SK-N-SH (cell line): ENCODE results near the gene SLAMF9. TPM values are rescaled to one million over a fixed set of nuclear protein-coding genes. Genes with fewer than 3 reads are reported as not detected.

Source experiments
- CTCF ChIA-PET: fragments of 300-600, 350-600 bp; formaldehyde crosslinking; extraction: SDS; loops from one replicate; lab custom pipeline; 2021; lab: Yijun Ruan, JAX
- POLR2A ChIA-PET: fragments of 350-600 bp; sonication (Branson Sonifier 250); formaldehyde crosslinking; extraction: SDS; loops from one replicate; lab custom pipeline; 2020; ENCODE audit warnings: antibody characterized with exemption, inconsistent platforms; lab: Yijun Ruan, JAX
- DNase-seq: peaks from one replicate; pipeline ENCODE4 v3.0.0; 2012
- H2AFZ ChIP-seq: fragments of 200-600 bp; sonication (generic); 2 replicates; pipeline ENCODE4 v1.8.1; 2016; ENCODE audit warnings: antibody characterized with exemption, mild to moderate bottlenecking, low read depth
- H3F3A ChIP-seq: fragments of 200-600 bp; sonication (generic); replicated peaks from 2 replicates; pipeline ENCODE3; 2016; ENCODE audit warnings: antibody characterized with exemption, mild to moderate bottlenecking; ENCODE audit not compliant: insufficient read depth
- H3K27ac ChIP-seq, 2 experiments: fragments of 200-500 bp in 1 of 2; fragments of 200-600 bp in 1 of 2; sonication (Bioruptor generic) in 1 of 2; sonication (generic), shearing (Covaris generic) in 1 of 2; 2 replicates each; pipeline versions ENCODE4 v1.5.1 to v1.6.1; 2014 to 2016; ENCODE audit warnings: low read depth in 2 of 2, inconsistent platforms in 1 of 2, low read length in 1 of 2, mild to moderate bottlenecking in 1 of 2, mixed read lengths in 1 of 2
- H3K27me3 ChIP-seq: fragments of 200-600 bp; sonication (generic), shearing (Covaris generic); 2 replicates; pipeline ENCODE4 v1.6.1; 2016; ENCODE audit warnings: mixed run types; ENCODE audit not compliant: insufficient read depth
- H3K36me3 ChIP-seq, 2 experiments: fragments of 200-500 bp in 1 of 2; fragments of 200-600 bp in 1 of 2; sonication (Bioruptor generic) in 1 of 2; sonication (generic) in 1 of 2; replicated peaks in 1 of 2; 2 replicates each; pipeline versions ENCODE3 to v1.5.1; 2014 to 2016; ENCODE audit warnings: low read length in 1 of 2, mild to moderate bottlenecking in 1 of 2; ENCODE audit not compliant: insufficient read depth in 2 of 2, control insufficient read depth in 1 of 2
- H3K4me1 ChIP-seq, 2 experiments: fragments of 200-500 bp in 1 of 2; fragments of 200-600 bp in 1 of 2; sonication (Bioruptor generic) in 1 of 2; sonication (generic), shearing (Covaris generic) in 1 of 2; 2 replicates each; pipeline versions ENCODE4 v1.5.1 to v1.6.1; 2014 to 2016; ENCODE audit warnings: low read depth in 1 of 2, low read length in 1 of 2, mixed run types in 1 of 2; ENCODE audit not compliant: insufficient read depth in 2 of 2, control insufficient read depth in 1 of 2
- H3K4me2 ChIP-seq: fragments of 200-600 bp; sonication (generic), shearing (Covaris generic); 2 replicates; pipeline ENCODE4 v1.6.1; 2017; ENCODE audit warnings: mixed run types
- H3K4me3 ChIP-seq, 2 experiments: fragments of 200-500 bp in 1 of 2; fragments of 200-600 bp in 1 of 2; sonication (Bioruptor generic) in 1 of 2; sonication (generic), shearing (Covaris generic) in 1 of 2; 2 replicates each; pipeline versions ENCODE4 v1.5.1 to v1.8.1; 2014 to 2016; ENCODE audit warnings: low read depth in 2 of 2, inconsistent platforms in 1 of 2, low read length in 1 of 2, mild to moderate bottlenecking in 1 of 2, mixed read lengths in 1 of 2, moderate library complexity in 1 of 2
- H3K79me2 ChIP-seq: fragments of 200-600 bp; sonication (generic); 2 replicates; pipeline ENCODE4 v1.8.1; 2017; ENCODE audit warnings: mild to moderate bottlenecking; ENCODE audit not compliant: insufficient read depth
- H3K9ac ChIP-seq: fragments of 200-600 bp; sonication (generic); 2 replicates; pipeline ENCODE4 v1.6.1; 2017; ENCODE audit warnings: mixed run types
- H3K9me2 ChIP-seq: fragments of 200-600 bp; sonication (generic); 2 replicates; pipeline ENCODE4 v1.6.1; 2017; ENCODE audit warnings: mixed run types
- H3K9me3 ChIP-seq: fragments of 200-600 bp; sonication (generic); 2 replicates; pipeline ENCODE4 v1.6.1; 2017; ENCODE audit warnings: mixed run types, mild to moderate bottlenecking, moderate library complexity
- H4K20me1 ChIP-seq: fragments of 200-600 bp; sonication (generic); 2 replicates; pipeline ENCODE4 v1.6.1; 2017; ENCODE audit warnings: mild to moderate bottlenecking, mixed run types; ENCODE audit not compliant: insufficient read depth
- CTCF ChIP-seq: fragments of 200-600 bp; sonication (generic); IDR thresholded peaks from 2 replicates; pipeline ENCODE4 v1.6.1; 2017; ENCODE audit warnings: antibody characterized with exemption, mild to moderate bottlenecking, moderate library complexity
- FOSL2 ChIP-seq: IDR thresholded peaks from 2 replicates; pipeline ENCODE4 v1.4.0; 2012; ENCODE audit warnings: low read depth, mild to moderate bottlenecking, moderate library complexity, borderline replicate concordance
- FOXJ3 ChIP-seq: sonication (generic); formaldehyde crosslinking; IDR thresholded peaks from 2 replicates; pipeline ENCODE4 v1.5.1; 2020; ENCODE audit warnings: mild to moderate bottlenecking, missing genetic modification reagents
- GATA2 ChIP-seq: sonication (generic); formaldehyde crosslinking; IDR thresholded peaks from 2 replicates; pipeline ENCODE4 v1.5.0; 2020; ENCODE audit warnings: mild to moderate bottlenecking, missing genetic modification reagents
- JUND ChIP-seq: IDR thresholded peaks from 2 replicates; pipeline ENCODE4 v1.4.0; 2012
- MEF2A ChIP-seq: IDR thresholded peaks from 2 replicates; pipeline ENCODE4 v1.4.0; 2012; ENCODE audit warnings: low read depth, borderline replicate concordance
- MXI1 ChIP-seq: IDR thresholded peaks from 2 replicates; pipeline ENCODE4 v1.6.1; 2012; ENCODE audit warnings: mild to moderate bottlenecking, low read depth, low read length, improper control_type of control experiment
- NFIC ChIP-seq: IDR thresholded peaks from 2 replicates; pipeline ENCODE4 v1.4.0; 2012; ENCODE audit warnings: borderline replicate concordance
- NRF1 ChIP-seq: IDR thresholded peaks from 2 replicates; pipeline ENCODE4 v1.6.1; 2012; ENCODE audit warnings: low read depth, mild to moderate bottlenecking, low read length
- POLR2AphosphoS5 ChIP-seq: IDR thresholded peaks from 2 replicates; pipeline ENCODE4 v1.6.1; 2012; ENCODE audit warnings: low read depth, low read length
- RCOR1 ChIP-seq: fragments of 150-350 bp; IDR thresholded peaks from 2 replicates; pipeline ENCODE4 v1.6.1; 2017; ENCODE audit warnings: antibody characterized with exemption, low read length
- SIN3A ChIP-seq: IDR thresholded peaks from 2 replicates; pipeline ENCODE4 v1.6.1; 2012; ENCODE audit warnings: low read depth, mild to moderate bottlenecking, low read length, moderate library complexity, borderline replicate concordance
- SMC3 ChIP-seq: IDR thresholded peaks from 2 replicates; pipeline ENCODE4 v1.6.1; 2012; ENCODE audit warnings: low read depth, low read length, improper control_type of control experiment
- TCF12 ChIP-seq: IDR thresholded peaks from 2 replicates; pipeline ENCODE4 v1.4.0; 2012
- YY1 ChIP-seq: IDR thresholded peaks from 2 replicates; pipeline ENCODE4 v1.4.0; 2012; ENCODE audit warnings: low read depth, mild to moderate bottlenecking
- WGBS: methylation state at CpG from one replicate; pipeline ENCODE4 v1.1.6; 2017; ENCODE audit warnings: low lambda C conversion rate; 5-methylcytosine and 5-hydroxymethylcytosine counted together
- polyA plus RNA-seq, 3 experiments: library from polyadenylated mRNA; depleted of rRNA; stranded (reverse); fragments of >200 nt; gene quantifications; 2 replicates each; pipeline ENCODE4 v1.2.3, GENCODE V29; 2012
- TF ChIP-seq, protein P1 (sequence below): fragments of 150-350 bp; IDR thresholded peaks from 2 replicates; pipeline ENCODE4 v1.6.1; 2017; ENCODE audit warnings: antibody characterized with exemption, low read length, low read depth, borderline replicate concordance
- TF ChIP-seq, protein P2 (sequence below): IDR thresholded peaks from 2 replicates; pipeline ENCODE4 v1.6.1; 2012; ENCODE audit warnings: mild to moderate bottlenecking, low read depth, low read length, moderate library complexity
- TF ChIP-seq, protein P3 (sequence below): IDR thresholded peaks from 2 replicates; pipeline ENCODE4 v1.4.0; 2012; ENCODE audit warnings: low read depth
- TF ChIP-seq, protein P4 (sequence below): IDR thresholded peaks from 2 replicates; pipeline ENCODE4 v1.4.0; 2012; ENCODE audit warnings: low read depth, borderline replicate concordance

SLAMF9 gene
- polyA plus RNA-seq, 1 of the 3 experiments (the other 2 are of a cell fraction): 0.12 TPM

DNA sequence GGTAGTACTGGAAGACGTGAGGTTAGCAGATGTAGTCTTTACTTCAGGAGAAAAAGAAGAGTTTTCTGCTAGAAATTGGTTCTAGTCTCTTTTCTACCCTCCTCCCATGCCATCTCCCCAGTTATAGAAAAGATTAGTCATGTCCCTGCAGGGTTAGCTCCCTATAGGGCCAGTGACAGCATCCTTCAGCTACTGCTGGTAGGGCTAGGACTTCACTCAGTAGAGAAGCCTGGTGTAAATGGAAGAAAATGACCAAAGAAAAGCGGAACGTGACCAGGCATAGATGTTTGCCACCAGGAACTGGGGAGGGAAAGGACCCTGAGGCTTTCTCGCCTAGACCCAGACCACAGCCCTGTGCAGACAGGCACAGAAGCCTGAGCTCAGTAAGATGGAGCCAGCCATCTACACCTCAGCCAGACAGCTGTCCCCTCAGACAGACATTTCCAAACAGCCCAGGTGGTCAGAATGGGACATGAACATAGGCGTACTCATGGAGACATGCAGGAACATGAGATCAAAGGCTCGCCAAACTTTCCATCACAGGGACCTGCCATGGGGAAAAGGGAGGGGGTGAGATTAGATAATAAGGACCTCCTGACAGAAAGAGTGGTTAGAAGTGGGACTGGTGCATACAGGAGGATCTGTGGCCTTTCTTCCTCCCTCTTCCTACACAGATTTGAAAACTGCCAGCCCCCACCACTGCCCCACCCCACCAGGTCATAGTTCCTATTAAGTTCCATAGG, 23.5 kb upstream of the SLAMF9 start:
- Histone ChIP-seq H3K9ac (no peak overlapping the region), H3K4me1 (no peaks in the 10 kb centered on the region), H3K9me2 (no peaks in the 10 kb centered on the region), H3K27ac (no peak overlapping the region), H3K4me3 (no peak overlapping the region), H3K27me3 (peaks cover 66% of the 10 kb centered on the region; the same call in 1 of the 2 replicates), H3K4me2 (no peak overlapping the region), H4K20me1 (no peaks in the 10 kb centered on the region), H3K36me3 (no peaks in the 10 kb centered on the region), H3K9me3 (no peaks in the 10 kb centered on the region), H3K79me2 (no peaks in the 10 kb centered on the region), H3F3A (no peaks in the 10 kb centered on the region), H2AFZ (no peak overlapping the region)
- ChIA-PET CTCF (interaction anchor here (1.2 to 2.6 kb wide), 3 partner anchors 29 to 32 kb away, joined by 3 to 8 read pairs (median 6); partner anchors contain the start of gene IGSF9), POLR2A (interaction anchor here (0.7 kb wide), 1 partner anchor 12 kb away, joined by 3 read pairs; no protein-coding TSS in a partner anchor)
- TF ChIP-seq SMC3: no peak
- TF ChIP-seq, protein P1, sequence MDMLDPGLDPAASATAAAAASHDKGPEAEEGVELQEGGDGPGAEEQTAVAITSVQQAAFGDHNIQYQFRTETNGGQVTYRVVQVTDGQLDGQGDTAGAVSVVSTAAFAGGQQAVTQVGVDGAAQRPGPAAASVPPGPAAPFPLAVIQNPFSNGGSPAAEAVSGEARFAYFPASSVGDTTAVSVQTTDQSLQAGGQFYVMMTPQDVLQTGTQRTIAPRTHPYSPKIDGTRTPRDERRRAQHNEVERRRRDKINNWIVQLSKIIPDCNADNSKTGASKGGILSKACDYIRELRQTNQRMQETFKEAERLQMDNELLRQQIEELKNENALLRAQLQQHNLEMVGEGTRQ: no peak
- TF ChIP-seq TCF12: no peak
- no peak for TF ChIP-seq MEF2A
- TF ChIP-seq CTCF: no peak
- TF ChIP-seq POLR2AphosphoS5: no peak
- TF ChIP-seq MXI1: no peak
- no peak for TF ChIP-seq GATA2
- no peak for TF ChIP-seq YY1
- no peak for TF ChIP-seq NRF1
- no peak for TF ChIP-seq RCOR1
- no peak for TF ChIP-seq JUND
- no peak for TF ChIP-seq FOSL2
- no peak for TF ChIP-seq NFIC
- WGBS: 9% methylated on average over 6 of the region's 6 CpGs
- DNase-seq: no peak

GRCh38 chr1:159974350-159974965, 20.4 kb upstream of the SLAMF9 start:
- Histone ChIP-seq H4K20me1 (no peaks in the 10 kb centered on the region), H3K27me3 (peaks cover 49% of the 10 kb centered on the region; the same call in 1 of the 2 replicates), H2AFZ (no peak overlapping the region), H3K4me1 (no peaks in the 10 kb centered on the region), H3K27ac (no peak overlapping the region), H3K9me2 (no peaks in the 10 kb centered on the region), H3K9ac (no peak overlapping the region), H3F3A (no peaks in the 10 kb centered on the region), H3K4me2 (no peak overlapping the region), H3K79me2 (no peaks in the 10 kb centered on the region), H3K36me3 (no peaks in the 10 kb centered on the region), H3K4me3 (no peak overlapping the region), H3K9me3 (no peaks in the 10 kb centered on the region)
- no peak for DNase-seq
- POLR2A ChIA-PET: no interaction called here
- CTCF ChIA-PET: no interaction called here
- WGBS: 34% methylated on average over 7 of the region's 7 CpGs
- TF ChIP-seq, protein P2, sequence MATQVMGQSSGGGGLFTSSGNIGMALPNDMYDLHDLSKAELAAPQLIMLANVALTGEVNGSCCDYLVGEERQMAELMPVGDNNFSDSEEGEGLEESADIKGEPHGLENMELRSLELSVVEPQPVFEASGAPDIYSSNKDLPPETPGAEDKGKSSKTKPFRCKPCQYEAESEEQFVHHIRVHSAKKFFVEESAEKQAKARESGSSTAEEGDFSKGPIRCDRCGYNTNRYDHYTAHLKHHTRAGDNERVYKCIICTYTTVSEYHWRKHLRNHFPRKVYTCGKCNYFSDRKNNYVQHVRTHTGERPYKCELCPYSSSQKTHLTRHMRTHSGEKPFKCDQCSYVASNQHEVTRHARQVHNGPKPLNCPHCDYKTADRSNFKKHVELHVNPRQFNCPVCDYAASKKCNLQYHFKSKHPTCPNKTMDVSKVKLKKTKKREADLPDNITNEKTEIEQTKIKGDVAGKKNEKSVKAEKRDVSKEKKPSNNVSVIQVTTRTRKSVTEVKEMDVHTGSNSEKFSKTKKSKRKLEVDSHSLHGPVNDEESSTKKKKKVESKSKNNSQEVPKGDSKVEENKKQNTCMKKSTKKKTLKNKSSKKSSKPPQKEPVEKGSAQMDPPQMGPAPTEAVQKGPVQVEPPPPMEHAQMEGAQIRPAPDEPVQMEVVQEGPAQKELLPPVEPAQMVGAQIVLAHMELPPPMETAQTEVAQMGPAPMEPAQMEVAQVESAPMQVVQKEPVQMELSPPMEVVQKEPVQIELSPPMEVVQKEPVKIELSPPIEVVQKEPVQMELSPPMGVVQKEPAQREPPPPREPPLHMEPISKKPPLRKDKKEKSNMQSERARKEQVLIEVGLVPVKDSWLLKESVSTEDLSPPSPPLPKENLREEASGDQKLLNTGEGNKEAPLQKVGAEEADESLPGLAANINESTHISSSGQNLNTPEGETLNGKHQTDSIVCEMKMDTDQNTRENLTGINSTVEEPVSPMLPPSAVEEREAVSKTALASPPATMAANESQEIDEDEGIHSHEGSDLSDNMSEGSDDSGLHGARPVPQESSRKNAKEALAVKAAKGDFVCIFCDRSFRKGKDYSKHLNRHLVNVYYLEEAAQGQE: no peak
- TF ChIP-seq FOXJ3 (CRISPR knock-in tag) (no peak), SIN3A (no peak), MEF2A (no peak), JUND (no peak)
- TF ChIP-seq, protein P3, sequence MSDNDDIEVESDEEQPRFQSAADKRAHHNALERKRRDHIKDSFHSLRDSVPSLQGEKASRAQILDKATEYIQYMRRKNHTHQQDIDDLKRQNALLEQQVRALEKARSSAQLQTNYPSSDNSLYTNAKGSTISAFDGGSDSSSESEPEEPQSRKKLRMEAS: no peak
- TF ChIP-seq, protein P4, sequence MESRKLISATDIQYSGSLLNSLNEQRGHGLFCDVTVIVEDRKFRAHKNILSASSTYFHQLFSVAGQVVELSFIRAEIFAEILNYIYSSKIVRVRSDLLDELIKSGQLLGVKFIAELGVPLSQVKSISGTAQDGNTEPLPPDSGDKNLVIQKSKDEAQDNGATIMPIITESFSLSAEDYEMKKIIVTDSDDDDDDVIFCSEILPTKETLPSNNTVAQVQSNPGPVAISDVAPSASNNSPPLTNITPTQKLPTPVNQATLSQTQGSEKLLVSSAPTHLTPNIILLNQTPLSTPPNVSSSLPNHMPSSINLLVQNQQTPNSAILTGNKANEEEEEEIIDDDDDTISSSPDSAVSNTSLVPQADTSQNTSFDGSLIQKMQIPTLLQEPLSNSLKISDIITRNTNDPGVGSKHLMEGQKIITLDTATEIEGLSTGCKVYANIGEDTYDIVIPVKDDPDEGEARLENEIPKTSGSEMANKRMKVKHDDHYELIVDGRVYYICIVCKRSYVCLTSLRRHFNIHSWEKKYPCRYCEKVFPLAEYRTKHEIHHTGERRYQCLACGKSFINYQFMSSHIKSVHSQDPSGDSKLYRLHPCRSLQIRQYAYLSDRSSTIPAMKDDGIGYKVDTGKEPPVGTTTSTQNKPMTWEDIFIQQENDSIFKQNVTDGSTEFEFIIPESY: no peak
